GM21576 (cell line): Measurements from ENCODE around the gene SARS2.

ENCODE experiments used
- ATAC-seq: cut with Tn5 transposase; IDR thresholded peaks from one replicate; pipeline ENCODE4 v1.9.1; 2021; ENCODE audit warnings: mild to moderate bottlenecking, moderate library complexity; ENCODE audit not compliant: unreplicated experiment

Gene SARS2

DNA sequence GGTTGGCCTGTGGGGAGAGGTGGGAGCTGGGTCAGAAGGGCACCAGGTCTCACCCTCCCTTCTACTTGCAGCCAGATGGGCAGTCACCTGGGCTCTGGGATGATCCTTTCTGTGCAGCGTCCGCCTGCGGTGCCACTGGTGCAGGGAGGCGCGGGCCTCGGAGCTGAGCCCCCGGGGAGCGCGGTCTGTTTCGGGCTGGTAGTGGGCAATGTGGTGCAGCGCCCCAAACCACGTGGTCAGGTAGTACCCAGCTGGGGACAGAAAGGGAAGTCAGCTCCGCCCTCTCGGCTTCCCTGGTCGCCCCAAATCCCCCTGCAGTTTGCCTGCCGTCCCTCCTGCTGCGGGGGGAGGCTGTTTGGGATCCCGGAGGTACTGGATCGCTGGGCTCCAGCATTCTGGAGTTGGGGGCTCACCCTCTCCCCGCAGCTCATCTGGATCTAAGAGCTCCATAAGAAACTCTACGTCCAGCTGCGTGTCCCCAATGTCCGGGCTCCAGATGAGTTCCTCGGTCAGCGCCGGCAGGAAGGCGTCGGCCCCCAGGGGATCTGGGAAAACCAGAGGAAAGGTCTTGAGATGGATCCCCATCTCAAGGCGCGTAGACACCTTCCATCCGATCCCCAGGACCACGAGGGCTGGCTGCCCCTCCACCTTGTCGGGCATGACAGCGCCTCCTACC, 61.3 kb downstream of the SARS2 start:
- no peak for ATAC-seq

DNA sequence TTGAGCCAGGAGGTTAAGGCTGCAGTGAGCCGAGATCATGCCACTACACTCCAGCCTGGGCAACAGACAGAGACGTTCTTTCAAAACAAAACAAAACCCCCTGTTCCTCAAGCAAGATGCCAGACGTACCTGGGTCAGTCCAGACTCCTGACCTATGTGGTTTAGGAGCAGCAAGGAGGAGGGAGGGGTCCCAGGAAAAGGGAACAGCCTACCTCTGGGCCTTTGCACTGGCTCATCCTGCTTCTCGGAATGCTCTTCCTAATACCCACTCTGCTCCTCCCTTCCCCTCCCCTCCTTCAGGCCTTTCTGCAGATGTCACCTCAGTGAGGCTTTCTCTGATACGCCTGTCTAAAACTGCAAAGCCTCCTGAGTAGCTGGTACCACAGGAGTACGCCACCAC, 62.0 kb downstream of the SARS2 start:
- no peak for ATAC-seq

DNA sequence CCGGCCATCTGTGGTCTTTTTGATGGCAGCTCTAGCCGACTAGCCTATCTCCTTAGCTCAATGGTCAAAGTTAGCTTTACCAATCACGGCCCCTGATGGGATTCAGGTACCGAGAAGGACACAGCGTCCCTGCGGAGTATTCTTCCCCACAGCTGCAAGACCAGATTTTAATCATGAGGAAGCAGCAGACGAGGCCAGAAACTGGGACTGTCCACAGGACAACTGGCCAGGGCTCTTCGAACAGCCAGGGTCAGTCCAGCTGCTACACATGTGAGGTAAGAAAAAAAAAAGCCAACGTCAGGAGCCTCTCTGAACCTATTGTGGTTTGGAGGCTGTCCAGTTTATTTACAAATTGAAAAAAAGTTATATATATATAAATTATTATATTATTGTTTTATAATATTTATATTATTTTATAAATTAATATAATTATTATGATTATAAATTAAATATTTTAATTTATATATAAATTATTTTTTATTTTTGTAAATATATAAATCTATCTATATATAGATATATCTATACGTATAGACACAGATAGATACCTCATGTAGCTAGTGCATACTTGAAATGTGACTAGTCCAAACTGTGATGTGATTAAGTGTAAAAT, 63.3 kb downstream of the SARS2 start:
- ATAC-seq = no peak
